Inflammatory macrophage treated with lipopolysaccharide for 1 hour (primary cell): ENCODE results near the gene DNM1.
"Not testable (repeated sequence)": the region's sequence is repeated elsewhere in the genome, so short reads cannot be mapped to it uniquely, and the experiment has no call there.

ENCODE experiments used
- DNase-seq, 2 donors: peaks; one replicate each; pipeline ENCODE4 v3.0.0-alpha.2; 2020 to 2022

DNM1 gene

DNA sequence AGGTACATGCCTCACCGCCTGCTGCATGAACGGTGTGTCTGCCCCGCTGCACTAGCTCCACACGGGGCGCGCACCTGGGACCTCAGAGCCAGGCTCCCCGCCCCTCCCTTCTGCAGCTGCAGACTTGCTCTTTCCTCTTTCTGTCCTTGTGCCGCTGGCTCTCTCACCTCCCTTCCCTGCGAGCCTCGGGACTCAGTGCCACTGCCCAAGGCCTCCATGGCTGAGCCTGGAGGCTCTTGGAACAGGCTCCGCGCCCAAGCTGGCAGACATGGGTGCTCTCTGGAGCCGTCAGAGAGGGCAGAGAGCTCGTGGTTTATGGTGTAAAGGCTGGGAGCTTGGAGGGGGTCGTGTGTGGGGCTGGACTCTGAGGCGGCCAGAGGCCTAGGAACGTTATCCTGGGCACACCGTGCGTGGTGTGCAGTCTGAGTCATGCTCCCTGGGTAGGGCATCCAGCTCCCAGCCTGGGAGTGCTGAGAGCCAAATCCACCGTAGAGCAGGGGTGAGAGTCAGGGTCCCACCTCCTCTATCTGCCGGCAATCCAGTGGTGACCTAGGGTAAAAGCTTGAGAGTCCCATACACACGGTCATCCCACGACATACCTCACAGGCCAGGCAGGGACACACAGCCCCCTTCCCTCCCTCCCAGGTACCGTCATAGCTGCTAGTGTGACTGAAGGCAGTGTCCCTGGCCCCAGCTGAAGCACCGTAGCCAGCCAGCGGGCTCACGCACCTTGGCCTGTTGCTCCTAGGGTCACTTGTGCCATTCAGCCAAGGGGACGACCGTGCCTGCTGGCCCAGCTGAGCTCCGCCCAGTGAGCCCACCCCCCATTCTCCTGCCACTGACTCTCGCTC, 50.2 kb downstream of the DNM1 start:
- no peak for DNase-seq

DNA sequence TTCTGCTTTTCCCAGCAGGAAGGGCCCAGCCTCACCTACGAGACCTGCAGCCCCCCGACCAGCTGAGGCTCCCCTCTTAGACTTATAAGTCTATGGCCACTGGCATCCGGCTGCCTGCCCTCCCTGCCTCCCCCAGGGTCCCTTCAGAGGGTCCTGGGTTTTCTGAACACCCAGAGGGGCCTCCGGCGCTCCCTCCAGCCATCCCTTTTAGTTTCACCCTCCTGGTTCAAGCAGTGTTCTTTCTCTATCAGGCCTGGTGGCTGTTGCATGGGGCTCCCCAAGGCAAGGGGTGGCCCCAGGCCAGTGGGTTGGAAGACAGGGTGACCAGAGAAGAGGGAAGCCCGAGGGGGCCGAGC, 50.8 kb downstream of the DNM1 start:
- no peak for DNase-seq

DNA sequence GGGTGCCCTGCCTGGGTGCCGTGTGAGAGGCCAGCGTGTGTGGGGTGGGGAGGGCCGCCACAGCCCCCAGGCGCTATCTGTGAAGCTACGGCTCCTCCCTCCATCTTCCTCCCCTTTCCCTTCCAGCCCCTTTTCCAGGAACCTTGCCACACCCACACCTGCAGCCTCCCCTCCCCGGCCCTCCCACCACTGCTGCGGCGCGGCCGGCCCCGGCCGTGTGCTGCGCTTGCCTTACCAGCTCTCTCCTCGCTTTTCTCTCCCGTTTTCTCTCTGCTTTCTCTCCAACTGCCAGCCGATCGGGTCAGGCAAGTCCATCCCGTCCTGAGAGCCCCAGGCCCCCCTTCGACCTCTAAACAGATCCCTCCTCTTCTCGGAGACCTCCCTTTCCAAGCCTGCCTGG, 51.2 kb downstream of the DNM1 start:
- no peak for DNase-seq

DNA sequence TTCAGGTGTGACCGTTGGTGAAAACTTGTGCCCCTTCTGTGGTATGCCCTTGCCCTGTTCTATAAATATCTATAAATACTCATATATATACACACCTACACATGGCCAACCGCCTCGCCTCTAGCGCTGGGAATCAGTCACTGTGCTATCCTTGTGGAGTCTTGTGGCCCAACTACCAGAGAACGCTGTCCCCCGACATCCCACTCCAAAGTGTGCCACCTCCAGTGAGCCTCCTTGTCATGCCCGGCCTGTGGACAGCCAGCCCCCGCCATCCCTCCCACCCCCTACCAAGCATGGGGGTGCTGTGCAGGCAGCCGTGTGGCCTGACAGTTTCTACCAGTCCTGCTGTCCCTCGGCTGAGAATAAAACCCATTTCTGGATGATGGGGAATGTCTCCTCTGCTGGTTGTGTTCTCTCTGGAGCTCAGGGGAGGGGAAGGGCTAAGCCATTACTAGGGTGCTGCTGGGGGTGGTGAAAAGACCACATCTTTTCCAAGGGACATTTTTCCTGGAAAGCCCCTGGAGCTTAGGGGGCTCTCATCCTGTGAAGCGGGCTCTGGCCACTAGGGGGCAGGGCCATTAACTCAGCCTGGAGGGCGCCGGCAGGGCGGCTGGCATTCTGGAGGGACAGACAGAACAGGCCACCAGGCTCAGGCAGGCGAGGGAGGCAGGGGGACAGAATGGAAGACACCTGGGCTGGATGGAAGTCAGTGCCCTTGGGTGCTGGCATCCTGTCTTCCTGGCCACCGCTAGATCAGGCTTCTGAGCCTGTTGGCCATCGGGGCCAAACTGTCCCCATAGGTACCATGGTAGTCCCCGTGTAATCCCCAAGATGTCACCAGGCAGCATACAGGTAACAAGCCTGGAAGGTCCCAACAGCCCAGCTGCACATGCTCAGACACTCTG, 51.9 kb downstream of the DNM1 start:
- DNase-seq: peak; percentile 22 to 75

DNA sequence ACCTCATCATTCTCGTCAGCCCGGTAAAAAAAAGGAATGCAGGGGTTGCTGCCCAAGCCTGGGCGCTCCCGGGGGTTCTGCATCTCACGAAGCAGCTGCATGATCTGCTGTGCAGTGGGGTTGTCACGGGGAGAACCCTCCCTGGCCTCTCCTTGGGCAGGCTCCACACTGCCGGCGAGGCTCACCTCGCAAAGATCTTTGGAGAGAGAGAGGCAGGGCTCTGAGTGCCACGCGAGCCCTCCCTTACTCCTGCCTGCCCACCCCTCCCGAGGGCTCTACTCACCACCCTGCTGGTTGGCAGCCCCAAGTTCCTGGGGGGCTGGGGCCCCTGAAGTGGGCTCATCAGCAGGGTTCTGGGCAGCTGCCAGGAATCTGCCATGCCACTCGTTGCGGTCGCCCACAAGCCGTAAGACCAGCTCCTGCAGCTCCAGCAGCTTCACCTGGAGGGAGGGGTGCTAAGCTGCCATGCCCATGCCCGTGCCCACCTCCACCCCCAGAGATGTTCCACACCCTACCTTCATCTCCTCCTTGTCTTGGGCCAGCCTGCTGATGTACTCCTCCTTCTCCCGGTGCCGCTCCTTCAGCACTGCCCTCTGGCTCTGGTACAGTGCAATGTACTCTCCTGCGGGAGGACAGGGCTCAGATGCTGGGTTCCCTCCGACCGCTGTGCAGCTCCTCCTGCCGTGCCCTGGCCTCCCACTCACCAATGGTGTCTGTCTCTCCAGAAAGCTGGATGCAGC, 54.1 kb downstream of the DNM1 start:
- no peak for DNase-seq

DNA sequence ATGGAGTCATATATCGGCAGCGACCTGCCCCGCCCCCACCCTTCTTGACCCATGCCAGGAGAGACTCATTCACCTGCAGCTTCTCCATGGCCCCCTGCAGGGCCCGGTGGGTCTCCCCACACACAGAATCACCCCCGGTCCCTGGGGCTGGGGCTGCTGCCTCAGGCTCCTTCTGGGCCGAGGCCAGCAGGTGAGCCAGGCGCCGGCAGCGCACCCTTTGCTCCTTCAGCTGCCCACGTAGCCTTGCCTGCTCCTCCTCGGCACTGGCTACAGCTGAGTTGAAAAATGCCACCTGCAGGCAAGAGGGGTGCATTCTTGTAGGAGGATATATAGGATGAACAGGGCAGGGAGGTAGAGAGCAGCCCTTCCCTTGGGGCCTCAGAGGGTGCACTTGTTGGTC, 54.7 kb downstream of the DNM1 start:
- no peak for DNase-seq

DNA sequence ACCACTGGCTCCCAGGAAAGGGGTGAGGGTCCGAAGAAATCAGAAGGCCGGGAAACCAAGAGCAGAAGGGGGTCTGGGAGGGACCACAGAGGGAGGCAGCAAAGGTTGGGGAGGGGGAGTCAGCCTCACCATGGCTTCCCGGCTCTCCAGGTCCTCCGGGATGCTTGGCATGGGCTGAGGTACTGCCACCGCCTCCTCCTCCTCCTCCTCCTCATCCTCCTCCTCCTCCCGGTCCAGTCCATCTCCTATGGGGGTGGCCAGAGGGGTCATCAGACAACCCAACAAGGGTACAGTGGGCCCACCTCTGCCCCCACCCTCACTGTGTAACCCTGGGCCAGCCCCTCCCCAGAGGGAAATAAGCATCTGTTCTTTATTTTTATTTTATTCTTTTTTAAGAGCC, 55.1 kb downstream of the DNM1 start:
- no peak for DNase-seq

DNA sequence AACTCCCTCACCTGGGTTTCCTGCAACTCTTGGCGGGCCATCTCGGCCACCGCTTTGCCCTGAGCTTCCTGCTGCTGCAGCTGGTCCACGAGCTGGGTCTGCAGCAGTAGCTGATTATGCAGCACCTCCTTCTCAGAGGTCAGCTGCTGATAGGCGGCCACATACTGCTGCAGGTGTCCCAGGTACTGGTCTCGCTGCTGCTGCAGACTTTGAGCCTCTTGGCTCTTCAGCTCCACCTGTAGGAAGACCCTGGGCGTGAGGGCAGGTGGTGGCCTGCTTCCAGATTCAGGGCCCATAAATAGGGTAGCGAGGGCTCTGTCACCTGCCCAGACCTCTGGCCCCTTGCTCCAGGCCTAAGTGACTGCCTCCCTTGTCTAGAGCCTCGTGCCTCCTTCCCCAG, 56.0 kb downstream of the DNM1 start:
- no peak for DNase-seq

DNA sequence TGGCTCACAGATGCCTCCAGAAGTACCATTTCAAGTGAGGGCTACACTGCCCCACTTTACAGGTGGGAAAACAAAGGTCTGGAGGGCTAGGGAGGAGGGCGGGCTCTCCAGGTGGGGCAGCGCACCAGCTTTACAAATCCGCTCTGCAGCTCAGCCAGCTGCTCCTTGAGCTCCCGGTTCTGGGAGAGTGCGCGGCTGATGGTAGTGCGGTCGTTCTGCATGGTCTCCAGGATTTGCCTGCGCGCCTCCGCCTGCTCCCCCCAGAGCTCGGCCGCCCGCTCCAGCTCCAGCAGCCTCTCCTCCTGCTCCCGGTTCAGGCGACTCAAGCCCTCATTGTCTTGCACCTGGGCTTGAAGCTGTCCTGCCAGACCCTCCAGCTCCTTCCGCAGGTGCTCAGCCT, 57.2 kb downstream of the DNM1 start:
- no peak for DNase-seq

DNA sequence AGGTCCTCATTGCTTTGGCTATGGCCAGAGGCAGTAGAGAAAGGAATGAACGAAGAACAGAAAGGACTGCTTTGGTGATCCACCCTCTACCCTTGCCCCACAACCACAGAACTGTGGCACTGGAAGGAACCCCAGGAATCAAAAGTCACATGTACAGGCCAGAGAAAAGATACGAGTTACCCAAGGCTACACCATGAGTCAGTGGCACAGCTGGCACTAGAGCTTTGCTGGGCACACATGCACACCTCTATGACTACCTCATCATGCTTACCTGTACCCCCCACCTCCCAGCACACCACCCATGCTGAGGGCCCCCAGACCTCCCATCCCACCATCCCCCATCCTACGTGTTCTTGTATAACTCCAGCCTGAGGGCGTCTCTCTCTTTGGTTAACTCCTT, 59.5 kb downstream of the DNM1 start:
- DNase-seq: no peak

DNA sequence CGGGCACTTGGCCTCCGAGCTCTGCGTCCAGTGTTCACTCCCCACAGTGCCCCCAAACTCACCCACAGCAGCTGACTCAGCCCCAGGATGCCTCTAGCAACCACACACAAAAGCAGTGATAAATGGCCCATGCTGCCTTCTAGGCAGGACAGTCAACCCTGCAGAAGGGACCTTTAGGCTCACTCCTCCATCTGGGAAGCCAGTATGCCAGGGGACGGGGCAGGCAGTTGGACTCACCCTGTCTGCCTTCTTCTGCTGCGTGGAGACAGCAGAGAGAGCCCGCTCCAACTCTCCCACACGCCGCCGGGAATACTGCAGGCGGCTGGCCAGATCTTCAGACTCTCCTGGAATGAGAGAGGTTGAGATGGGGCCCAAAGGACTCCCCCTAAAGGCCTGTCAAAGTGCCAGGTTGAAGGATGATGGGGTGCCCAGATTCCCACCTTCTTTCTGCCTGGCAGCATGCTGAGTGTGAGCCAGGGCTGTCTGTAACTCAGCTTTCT, 62.2 kb downstream of the DNM1 start:
- DNase-seq: no peak

DNA sequence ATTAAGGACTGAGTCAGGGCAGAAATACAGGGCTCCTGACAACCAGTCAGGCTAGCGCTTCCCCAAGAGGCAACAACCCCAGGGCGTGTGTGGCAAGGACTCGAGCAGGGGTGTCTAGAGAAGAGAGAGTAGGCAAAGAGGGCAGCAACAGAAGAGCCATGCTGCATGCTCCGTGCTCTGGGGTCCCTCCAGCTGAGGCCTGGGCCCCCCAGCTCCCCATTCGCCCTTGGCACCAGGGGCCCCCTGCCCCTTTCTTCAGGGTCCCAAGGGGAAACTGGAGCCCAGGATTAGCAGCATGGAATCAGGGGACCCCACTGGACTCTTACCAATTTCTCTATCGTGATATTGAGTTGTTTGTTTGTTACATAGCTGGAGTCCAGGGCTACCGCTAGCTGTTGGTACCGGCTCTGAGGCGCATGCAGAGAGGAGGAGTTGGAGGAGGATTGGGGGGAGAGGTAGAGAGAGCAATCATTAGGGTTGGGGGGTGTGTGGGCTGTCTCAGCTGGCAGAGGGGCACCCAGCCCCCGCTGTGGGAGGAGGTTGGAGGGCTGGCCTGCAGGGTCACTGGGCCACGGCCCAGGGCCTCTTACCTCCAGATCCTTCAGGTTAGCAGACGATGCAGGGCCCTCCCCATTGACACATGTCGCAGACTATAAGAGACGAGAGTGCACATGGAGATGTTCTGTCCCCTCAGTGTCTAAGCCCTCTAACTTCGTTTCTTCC, 63.9 kb downstream of the DNM1 start:
- no peak for DNase-seq

DNA sequence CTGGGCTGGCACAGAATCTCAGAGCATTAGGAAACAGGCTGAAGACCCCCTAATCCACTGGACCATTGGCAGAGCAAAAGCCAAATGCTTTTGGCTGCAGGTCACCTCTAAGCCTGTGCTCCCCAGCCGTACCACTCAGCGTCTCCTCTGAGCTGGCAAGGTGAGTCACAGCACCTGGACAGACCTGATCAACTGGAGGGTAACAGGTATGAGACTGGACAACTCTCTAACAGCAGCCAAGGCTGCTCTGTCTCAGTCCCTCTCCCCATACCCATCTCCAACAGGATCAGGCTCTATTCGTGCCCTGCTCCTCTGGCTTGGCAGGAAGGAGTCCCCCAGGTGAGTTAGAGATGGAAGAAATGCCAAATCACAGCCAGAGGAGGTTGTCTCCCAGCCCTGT, 67.9 kb downstream of the DNM1 start:
- DNase-seq: no peak

DNA sequence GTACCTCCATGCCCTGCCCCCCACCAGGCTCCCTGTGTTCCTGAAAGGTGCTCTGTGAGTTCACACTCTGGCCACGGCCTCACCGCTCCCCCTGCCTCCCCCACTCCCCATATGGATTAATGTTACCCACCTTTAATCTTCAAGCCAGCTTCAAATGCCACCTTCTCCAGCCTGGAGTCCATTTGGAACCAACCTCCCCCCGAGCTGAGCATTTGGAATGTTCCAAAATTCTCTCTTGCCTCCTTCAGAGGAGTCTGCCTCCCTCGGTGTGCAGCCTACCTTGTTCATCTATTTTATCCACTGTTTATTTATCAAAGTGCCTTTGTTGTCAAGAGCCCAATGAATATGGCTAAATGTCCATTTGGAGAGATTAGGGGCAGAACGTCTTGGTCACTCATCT, 68.3 kb downstream of the DNM1 start:
- no peak for DNase-seq

DNA sequence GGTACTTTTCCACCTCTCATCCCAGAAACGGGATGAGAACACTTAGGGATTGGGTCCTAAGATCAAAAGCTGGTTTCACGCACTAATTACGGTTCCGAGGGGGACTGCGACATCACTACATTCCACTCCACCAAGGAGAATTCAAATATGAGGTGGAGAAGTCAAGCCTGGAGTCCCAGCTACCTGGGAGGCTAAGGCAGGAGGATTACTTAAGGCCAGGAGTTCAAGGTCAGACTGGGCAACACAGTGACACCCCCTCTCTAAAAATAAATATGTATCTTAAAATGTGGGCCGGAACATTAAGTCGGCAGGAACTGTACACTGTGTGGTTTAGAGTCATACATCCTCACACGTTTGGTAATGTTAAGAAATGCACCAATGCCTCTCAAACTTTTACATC, 71.1 kb downstream of the DNM1 start:
- DNase-seq: no peak

DNA sequence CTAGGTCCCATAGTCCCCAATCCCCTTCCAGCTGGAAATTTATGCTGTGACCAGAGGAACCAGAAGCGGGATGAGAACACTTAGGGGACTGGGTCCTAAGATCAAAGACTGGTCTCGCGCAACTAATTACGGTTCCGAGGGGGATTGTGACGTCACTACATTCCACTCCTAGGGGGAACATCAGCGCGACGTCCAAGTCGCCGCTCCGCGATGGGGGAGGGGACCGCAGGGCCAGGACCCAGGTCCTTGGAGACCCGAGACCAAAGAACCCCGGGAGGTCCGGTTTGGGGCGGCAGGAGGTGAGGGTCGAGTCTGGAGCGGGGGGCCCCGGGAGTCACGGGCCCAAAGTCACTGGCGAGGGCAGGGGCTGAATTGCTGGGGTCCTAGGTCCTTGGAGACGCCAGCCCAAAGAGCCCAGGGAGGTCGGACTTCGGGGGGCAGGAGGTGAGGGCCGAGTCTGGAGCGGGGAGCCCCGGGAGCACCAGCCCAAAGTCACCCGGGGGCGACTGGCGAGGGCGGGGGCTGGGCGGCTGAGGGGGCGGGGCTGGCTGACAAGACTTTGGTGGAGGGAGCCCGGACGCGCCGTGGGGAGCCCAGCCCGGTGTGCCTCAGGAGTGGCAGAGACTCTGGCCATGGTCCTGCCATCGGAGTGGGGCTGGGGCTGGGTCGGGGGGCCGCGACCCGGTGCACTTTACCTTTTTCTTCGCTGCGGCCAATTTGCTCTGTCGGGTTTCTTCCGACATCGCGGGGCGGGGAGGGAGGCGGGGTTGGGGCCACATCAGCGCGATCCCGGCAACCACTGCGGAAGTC, 72.2 kb downstream of the DNM1 start, which contains the start of gene GOLGA2:
Gene GOLGA2 (minus strand): TSS at position 810 of the 810 bp plus-strand sequence. CDS start 31 bp downstream, at position 779.
- peak in 1 of 2 donors; percentile 17 for DNase-seq

DNA sequence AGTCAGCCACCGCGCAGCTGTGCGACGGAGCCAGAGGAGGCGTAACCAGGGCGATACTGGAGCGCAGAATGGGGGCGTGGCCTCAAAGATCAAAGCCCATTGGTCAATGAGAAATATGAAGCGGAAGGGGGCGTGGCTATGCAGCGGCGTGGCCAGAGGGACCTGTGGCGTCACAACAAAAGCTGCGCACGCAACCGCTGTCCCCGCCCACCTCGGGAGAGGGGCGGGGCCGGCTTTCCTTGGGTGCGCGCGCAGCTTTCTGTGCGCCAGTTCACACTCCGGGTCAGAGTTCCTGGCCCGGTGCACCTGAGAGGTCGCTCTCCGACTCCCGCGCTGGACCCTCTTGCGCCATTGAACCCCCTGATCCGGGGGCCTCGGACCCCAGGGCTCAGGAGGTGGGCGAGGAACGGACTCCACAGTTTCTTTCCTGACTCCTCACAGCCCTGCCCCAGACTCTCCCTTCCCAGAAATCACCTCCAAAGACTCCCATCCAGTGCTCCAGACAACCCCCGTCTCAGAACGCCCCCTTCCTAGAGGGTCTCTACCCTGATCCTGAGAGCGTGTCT, 72.9 kb downstream of the DNM1 start, which contains the start of gene SWI5:
Gene SWI5 (plus strand): TSS at position 269 of the 566 bp plus-strand sequence.
- peak; percentile 98 to 100 for DNase-seq

DNA sequence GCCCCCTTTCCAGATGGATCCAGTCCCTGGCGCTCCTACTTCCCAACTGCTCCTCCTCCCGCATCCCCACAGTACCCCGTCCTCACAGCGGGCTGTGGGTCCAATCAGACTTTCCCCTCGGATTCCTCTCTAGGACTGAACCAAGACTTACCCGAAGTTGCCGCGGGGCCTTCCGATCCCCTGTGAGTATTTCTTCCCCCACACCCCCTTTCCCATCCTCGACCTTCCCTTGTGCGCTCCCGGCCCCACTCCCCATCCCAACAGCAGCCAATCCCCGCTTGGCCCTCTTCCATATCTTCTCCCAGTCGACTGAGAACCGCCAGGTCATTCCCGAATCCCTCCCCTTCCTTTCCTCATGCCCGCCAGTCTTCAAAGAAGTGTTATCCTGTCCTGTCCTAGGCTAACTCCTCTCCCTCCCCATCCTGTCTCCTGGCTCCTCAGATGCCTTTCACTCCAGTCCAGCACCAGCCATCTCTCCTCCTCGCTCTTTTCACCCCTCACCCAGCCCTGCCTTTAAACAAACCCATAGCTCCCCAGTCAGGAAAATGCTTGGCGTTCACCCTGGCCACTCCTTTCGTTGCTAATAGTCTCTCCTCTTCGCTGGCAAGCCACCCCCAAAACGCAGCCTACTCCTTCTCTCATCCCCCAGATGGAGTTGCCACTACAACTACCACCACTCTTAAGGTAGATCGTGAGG, 73.5 kb downstream of the DNM1 start:
- no peak for DNase-seq

DNA sequence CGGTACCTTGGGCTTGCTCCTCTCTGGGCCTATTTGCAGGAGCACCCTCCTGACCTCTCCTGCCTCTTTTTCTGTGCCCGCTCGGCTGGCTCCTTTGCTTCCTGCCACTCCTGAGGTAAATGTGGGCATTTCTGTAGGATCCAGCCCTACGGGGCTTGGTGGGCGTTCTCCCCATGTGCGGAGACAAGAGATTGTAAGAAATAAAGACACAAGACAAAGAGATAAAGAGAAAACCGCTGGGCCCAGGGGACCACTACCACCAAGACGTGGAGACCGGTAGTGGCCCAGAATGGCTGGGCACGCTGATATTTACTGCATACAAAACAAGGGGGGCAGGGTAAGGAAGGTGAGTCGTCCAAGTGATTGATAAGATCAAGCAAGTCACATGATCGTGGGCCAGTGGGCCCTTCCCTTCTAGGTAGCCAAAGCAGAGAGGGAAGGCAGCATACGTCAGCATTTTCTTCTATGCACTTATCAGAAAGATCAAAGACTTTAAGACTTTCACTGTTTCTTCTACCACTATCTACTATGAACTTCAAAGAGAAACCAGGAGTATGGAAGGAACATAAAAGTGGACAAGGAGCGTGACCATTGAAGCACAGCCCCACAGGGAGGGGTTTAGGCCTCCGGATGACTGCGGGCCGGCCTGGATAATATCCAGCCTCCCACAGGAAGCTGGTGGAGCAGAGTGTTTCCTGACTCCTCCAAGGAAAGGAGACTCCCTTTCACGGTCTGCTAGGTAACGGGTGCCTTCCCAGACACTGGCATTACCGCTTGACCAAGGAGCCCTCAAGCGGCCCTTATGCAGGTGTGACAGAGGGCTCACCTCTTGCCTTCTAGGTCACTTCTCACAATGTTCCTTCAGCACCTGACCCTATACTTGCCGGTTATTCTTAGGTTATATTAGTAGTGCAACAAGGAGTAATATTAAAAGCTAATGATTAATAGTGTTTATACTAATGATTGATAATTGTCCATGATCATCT, 76.2 kb downstream of the DNM1 start:
- not testable (repeated sequence) for DNase-seq
